ENCODE measurements around the gene COL8A2.
A peak's percentile ranks its signal among the peaks of the same experiment; 100 is the strongest.

COL8A2 gene

DNA sequence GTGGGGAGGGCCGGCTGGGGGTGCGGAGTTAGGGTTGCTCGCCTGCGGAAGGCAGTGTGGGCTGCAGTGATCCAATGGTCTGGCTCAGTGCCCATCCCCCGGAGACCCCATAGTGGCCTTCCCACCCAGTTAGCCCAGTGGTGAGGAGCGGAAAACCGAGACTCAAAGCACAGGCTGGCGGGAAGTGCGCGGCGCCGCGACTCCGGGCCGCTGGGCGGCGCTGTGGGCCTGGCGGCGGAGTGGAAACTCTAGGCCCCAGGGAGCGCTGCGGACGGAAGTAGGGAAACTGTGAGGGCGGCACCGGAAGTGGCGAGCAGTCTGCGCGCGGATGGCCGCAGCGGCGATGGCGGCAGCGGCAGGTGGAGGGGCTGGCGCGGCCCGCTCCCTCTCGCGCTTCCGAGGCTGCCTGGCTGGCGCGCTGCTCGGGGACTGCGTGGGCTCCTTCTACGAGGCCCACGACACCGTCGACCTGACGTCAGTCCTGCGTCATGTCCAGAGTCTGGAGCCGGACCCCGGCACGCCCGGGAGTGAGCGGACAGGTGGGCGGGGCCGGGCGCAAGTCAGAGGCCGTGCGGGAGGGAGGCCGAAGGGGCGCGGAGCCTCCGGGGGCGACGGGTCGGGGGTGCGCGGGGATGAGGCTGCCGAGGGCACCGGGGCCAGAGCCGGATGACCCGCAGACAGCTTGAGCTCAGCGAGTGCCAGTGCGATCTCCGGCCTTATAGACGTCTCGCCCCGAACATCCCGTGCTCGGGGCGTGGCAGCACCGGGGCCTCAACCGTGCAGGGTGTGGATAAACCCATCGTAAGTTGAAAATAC is 36.2 kb downstream of the COL8A2 start, which contains the start of gene ADPRS:
Gene ADPRS (plus strand): TSS at position 316 of the 816 bp plus-strand sequence. CDS start 13 bp downstream, at position 329.
- Histone ChIP-seq H3K4me1 (ENCODE audit: insufficient read depth, low read length, severe bottlenecking) (peaks cover 25% of the 10 kb centered on the region), H3F3A (ENCODE audit: insufficient read depth, low read length) (no peaks in the 10 kb centered on the region), H3K27ac (ENCODE audit: low read depth, low read length, poor library complexity, severe bottlenecking) (no peak within 1 kb of the TSS)

DNA sequence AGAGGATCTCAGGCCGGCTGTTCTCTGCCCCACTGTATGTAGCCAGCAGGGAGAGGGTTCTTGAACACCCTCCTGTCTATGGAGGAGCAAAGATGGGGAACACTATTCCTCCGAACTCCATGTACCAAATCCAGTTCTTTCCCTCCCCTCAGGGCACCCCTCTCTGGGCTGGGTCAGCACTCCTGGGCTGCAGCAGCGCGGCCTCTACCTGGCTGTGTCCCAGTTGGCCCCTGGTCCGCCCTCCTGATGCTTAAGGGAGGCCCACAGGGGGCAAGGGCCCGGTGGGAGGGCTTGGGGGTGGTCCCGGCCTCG is 36.8 kb downstream of the COL8A2 start:
- peak overlapping the region; percentile 57 for H2AFZ ChIP-seq (ENCODE audit: low read length)
- peaks cover 25% of the 10 kb centered on the region for H3K36me3 ChIP-seq (ENCODE audit: insufficient read depth, low read length)
- H3K9me2 ChIP-seq (ENCODE audit: low read depth, low read length), result no peaks in the 10 kb centered on the region
- H3K27ac ChIP-seq (ENCODE audit: low read depth, low read length, poor library complexity, severe bottlenecking), result no peak overlapping the region
- H3K79me2 ChIP-seq (ENCODE audit: insufficient read depth, low read length), result no peaks in the 10 kb centered on the region
- H3K27me3 ChIP-seq (ENCODE audit: insufficient read depth, low read length), result peaks cover 5% of the 10 kb centered on the region; the same call in 1 of the 2 replicates
- TF ChIP-seq, protein P1, sequence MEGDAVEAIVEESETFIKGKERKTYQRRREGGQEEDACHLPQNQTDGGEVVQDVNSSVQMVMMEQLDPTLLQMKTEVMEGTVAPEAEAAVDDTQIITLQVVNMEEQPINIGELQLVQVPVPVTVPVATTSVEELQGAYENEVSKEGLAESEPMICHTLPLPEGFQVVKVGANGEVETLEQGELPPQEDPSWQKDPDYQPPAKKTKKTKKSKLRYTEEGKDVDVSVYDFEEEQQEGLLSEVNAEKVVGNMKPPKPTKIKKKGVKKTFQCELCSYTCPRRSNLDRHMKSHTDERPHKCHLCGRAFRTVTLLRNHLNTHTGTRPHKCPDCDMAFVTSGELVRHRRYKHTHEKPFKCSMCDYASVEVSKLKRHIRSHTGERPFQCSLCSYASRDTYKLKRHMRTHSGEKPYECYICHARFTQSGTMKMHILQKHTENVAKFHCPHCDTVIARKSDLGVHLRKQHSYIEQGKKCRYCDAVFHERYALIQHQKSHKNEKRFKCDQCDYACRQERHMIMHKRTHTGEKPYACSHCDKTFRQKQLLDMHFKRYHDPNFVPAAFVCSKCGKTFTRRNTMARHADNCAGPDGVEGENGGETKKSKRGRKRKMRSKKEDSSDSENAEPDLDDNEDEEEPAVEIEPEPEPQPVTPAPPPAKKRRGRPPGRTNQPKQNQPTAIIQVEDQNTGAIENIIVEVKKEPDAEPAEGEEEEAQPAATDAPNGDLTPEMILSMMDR (IDR thresholded peaks at IDR 0.05; ENCODE audit: low read length), result no peak
- no peak for TF ChIP-seq EZH2 (IDR thresholded peaks at IDR 0.05; ENCODE audit: borderline replicate concordance, low read length)
- peak overlapping the region; percentile 79 for H3K4me3 ChIP-seq (ENCODE audit: low read depth, low read length, poor library complexity, severe bottlenecking)
- H3F3A ChIP-seq (ENCODE audit: insufficient read depth, low read length), result no peaks in the 10 kb centered on the region
- H3K4me2 ChIP-seq (ENCODE audit: low read length), result peak overlapping the region; percentile 71
- no peaks in the 10 kb centered on the region for H4K20me1 ChIP-seq (ENCODE audit: insufficient read depth, low read length)
- H3K9ac ChIP-seq (ENCODE audit: low read length), result peak overlapping the region; percentile 78
- no peaks in the 10 kb centered on the region for H3K9me3 ChIP-seq (ENCODE audit: low read length)
- H3K4me1 ChIP-seq (ENCODE audit: insufficient read depth, low read length, severe bottlenecking), result peaks cover 27% of the 10 kb centered on the region

More for the DNA sequence above, 36.2 kb downstream of the COL8A2 start, which contains the start of gene ADPRS:
- H3K4me2 ChIP-seq (ENCODE audit: low read length), result peak within 1 kb of the TSS; percentile 94
- H3K27me3 ChIP-seq (ENCODE audit: insufficient read depth, low read length), result no peaks in the 10 kb centered on the region
- TF ChIP-seq, protein P1 (IDR thresholded peaks at IDR 0.05; ENCODE audit: low read length), result peak; percentile 97
- no peak for TF ChIP-seq EZH2 (IDR thresholded peaks at IDR 0.05; ENCODE audit: borderline replicate concordance, low read length)
- peak within 1 kb of the TSS; percentile 79 for H3K4me3 ChIP-seq (ENCODE audit: low read depth, low read length, poor library complexity, severe bottlenecking)
- H3K36me3 ChIP-seq (ENCODE audit: insufficient read depth, low read length), result peaks cover 31% of the 10 kb centered on the region
- peak within 1 kb of the TSS; percentile 78 for H3K9ac ChIP-seq (ENCODE audit: low read length)
- no peaks in the 10 kb centered on the region for H3K9me2 ChIP-seq (ENCODE audit: low read depth, low read length)
- H3K79me2 ChIP-seq (ENCODE audit: insufficient read depth, low read length), result no peaks in the 10 kb centered on the region
- no peaks in the 10 kb centered on the region for H4K20me1 ChIP-seq (ENCODE audit: insufficient read depth, low read length)
- no peaks in the 10 kb centered on the region for H3K9me3 ChIP-seq (ENCODE audit: low read length)
- H2AFZ ChIP-seq (ENCODE audit: low read length), result peak within 1 kb of the TSS; percentile 57

DNA sequence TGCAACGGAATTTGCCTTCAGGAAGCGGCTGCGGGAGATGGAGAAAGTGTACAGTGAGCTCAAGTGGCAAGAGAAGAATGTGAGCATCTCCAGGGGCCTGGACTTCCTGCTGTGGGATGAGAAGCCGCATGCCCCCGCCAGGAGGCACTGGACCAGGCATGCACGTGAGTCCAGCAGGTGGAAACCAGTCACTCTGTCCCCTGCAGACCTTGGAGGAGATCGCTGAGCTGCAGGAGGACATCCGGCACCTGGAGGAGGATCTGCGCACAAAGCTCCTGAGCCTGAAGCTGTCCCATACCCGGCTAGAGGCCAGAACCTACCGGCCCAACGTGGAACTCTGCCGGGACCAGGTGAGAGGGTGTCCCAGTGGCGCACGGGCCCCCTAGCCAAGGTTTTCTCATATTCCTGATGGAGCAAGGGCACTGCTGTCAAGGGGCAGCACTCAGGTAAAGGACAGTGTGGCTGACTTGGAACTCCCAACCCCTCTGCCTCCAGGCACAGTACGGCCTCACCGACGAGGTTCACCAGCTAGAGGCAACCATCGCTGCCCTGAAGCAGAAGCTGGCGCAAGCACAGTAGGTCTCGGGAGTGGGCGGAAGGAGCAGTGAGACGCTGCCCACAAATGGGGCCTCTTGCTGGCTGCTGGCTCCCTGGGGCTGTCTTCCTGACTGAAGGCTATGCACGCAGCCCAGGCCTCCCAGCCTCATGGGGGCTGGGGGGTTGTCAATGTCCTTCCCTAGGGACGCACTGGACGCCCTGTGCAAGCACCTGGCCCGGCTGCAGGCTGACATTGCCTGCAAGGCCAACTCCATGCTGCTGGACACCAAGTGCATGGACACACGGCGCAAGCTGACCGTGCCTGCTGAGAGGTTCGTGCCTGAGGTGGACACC is 37.5 kb downstream of the COL8A2 start:
- Histone ChIP-seq H3F3A (ENCODE audit: insufficient read depth, low read length) (no peaks in the 10 kb centered on the region), H3K27ac (ENCODE audit: low read depth, low read length, poor library complexity, severe bottlenecking) (no peak overlapping the region), H3K4me3 (ENCODE audit: low read depth, low read length, poor library complexity, severe bottlenecking) (no peak overlapping the region), H3K27me3 (ENCODE audit: insufficient read depth, low read length) (peaks cover 5% of the 10 kb centered on the region; the same call in 1 of the 2 replicates), H3K79me2 (ENCODE audit: insufficient read depth, low read length) (no peaks in the 10 kb centered on the region), H3K9ac (ENCODE audit: low read length) (no peak overlapping the region), H3K9me2 (ENCODE audit: low read depth, low read length) (no peaks in the 10 kb centered on the region), H4K20me1 (ENCODE audit: insufficient read depth, low read length) (no peaks in the 10 kb centered on the region), H3K4me1 (ENCODE audit: insufficient read depth, low read length, severe bottlenecking) (peaks cover 27% of the 10 kb centered on the region), H3K9me3 (ENCODE audit: low read length) (no peaks in the 10 kb centered on the region), H2AFZ (ENCODE audit: low read length) (no peak overlapping the region), H3K36me3 (ENCODE audit: insufficient read depth, low read length) (peaks cover 18% of the 10 kb centered on the region), H3K4me2 (ENCODE audit: low read length) (peak overlapping the region; percentile 71; the same call in 1 of the 2 replicates)
- TF ChIP-seq, protein P1 (IDR thresholded peaks at IDR 0.05; ENCODE audit: low read length), result peak; percentile 25; the same call in 1 of the 2 replicates
- no peak for TF ChIP-seq EZH2 (IDR thresholded peaks at IDR 0.05; ENCODE audit: borderline replicate concordance, low read length)

Data from OCI-LY1 (cell line).